Measurements from ENCODE around the gene DACH1. TPM values are rescaled to one million over a fixed set of nuclear protein-coding genes. Genes with fewer than 3 reads are reported as not detected.

DACH1 gene
- total RNA-seq, 4 donors from 2014 or later, result 1.5 to 55.1 (median 4.7) TPM

GRCh38 chr13:71580614-71581013 lies 286.4 kb downstream of the DACH1 start:
- Histone ChIP-seq H3K4me1 (no peaks in the 10 kb centered on the region), H3K36me3 (no peaks in the 10 kb centered on the region), H3K4me3 (no peak overlapping the region), H3K9me3 (no peaks in the 10 kb centered on the region), H3K27ac (no peak overlapping the region), H3K27me3 (no peaks in the 10 kb centered on the region)
- no peak for DNase-seq
- TF ChIP-seq POLR2A (IDR thresholded peaks at IDR 0.05), result no peak
- TF ChIP-seq CTCF (IDR thresholded peaks at IDR 0.05), result no peak
- intact Hi-C loops (cut with DNase I; ENCODE audit: low total_unique reads), result no loop called here

GRCh38 chr13:71578048-71578447 lies 289.0 kb downstream of the DACH1 start:
- intact Hi-C loops (cut with DNase I; ENCODE audit: low total_unique reads), result no loop called here
- TF ChIP-seq POLR2A (IDR thresholded peaks at IDR 0.05) (no peak), CTCF (IDR thresholded peaks at IDR 0.05) (no peak)
- Histone ChIP-seq H3K9me3 (no peaks in the 10 kb centered on the region), H3K27me3 (no peaks in the 10 kb centered on the region), H3K36me3 (no peaks in the 10 kb centered on the region), H3K4me1 (no peaks in the 10 kb centered on the region), H3K27ac (no peak overlapping the region), H3K4me3 (no peak overlapping the region)
- DNase-seq, result no peak

GRCh38 chr13:71577127-71577526 lies 289.9 kb downstream of the DACH1 start:
- TF ChIP-seq POLR2A (IDR thresholded peaks at IDR 0.05) (no peak), CTCF (IDR thresholded peaks at IDR 0.05) (no peak)
- no peak overlapping the region for H3K4me3 ChIP-seq
- H3K27me3 ChIP-seq, result no peaks in the 10 kb centered on the region
- no peaks in the 10 kb centered on the region for H3K36me3 ChIP-seq
- intact Hi-C loops (cut with DNase I; ENCODE audit: low total_unique reads), result no loop called here
- H3K9me3 ChIP-seq, result no peaks in the 10 kb centered on the region
- DNase-seq, result no peak
- H3K27ac ChIP-seq, result no peak overlapping the region
- no peaks in the 10 kb centered on the region for H3K4me1 ChIP-seq

- no peak overlapping the region for H3K4me3 ChIP-seq
- H3K27ac ChIP-seq, result no peak overlapping the region
- TF ChIP-seq POLR2A (IDR thresholded peaks at IDR 0.05) (no peak), CTCF (IDR thresholded peaks at IDR 0.05) (no peak)
- no peaks in the 10 kb centered on the region for H3K4me1 ChIP-seq
- H3K9me3 ChIP-seq, result no peaks in the 10 kb centered on the region
- intact Hi-C loops (cut with DNase I; ENCODE audit: low total_unique reads), result no loop called here
- no peaks in the 10 kb centered on the region for H3K36me3 ChIP-seq
- H3K27me3 ChIP-seq, result no peaks in the 10 kb centered on the region
- DNase-seq, result no peak
Observed at GRCh38 chr13:71576571-71576970, 290.4 kb downstream of the DACH1 start.

GRCh38 chr13:71546881-71547280 lies 320.1 kb downstream of the DACH1 start:
- H3K4me1 ChIP-seq, result no peaks in the 10 kb centered on the region
- H3K9me3 ChIP-seq, result no peaks in the 10 kb centered on the region
- TF ChIP-seq POLR2A (IDR thresholded peaks at IDR 0.05) (no peak), CTCF (IDR thresholded peaks at IDR 0.05) (no peak)
- no peak overlapping the region for H3K27ac ChIP-seq
- H3K4me3 ChIP-seq, result no peak overlapping the region
- H3K36me3 ChIP-seq, result no peaks in the 10 kb centered on the region
- intact Hi-C loops (cut with DNase I; ENCODE audit: low total_unique reads), result no loop called here
- no peaks in the 10 kb centered on the region for H3K27me3 ChIP-seq
- no peak for DNase-seq

Measured in uterus (tissue), 4 donors.